H1 (cell line): ENCODE measurements around the gene PBLD. TPM values are rescaled to one million over a fixed set of nuclear protein-coding genes. Genes with fewer than 3 reads are reported as not detected.

Source experiments
- CTCF ChIA-PET: fragments of 300-600 bp; sonication (Branson Sonifier 250); formaldehyde crosslinking; loops from one replicate; lab custom pipeline; 2021; ENCODE audit not compliant: partially characterized antibody; lab: Charles Lee
- POLR2A ChIA-PET: fragments of 300-600 bp; sonication (Branson Sonifier 250); formaldehyde crosslinking; loops from one replicate; lab custom pipeline; 2021; ENCODE audit warnings: inconsistent platforms; ENCODE audit not compliant: partially characterized antibody; lab: Charles Lee
- DNase-seq, 2 experiments: peaks; one replicate each; pipeline versions ENCODE4 v3.0.0 to v3.0.0-alpha.2; 2010 to 2022; ENCODE audit warnings: low spot score in 2 of 2, low read depth in 1 of 2, mixed read lengths in 1 of 2
- FAIRE-seq: peaks from 2 replicates; lab custom pipeline; 2011; peaks lifted over from hg19 to GRCh38; lab: Jason Lieb, UNC
- H2AFZ ChIP-seq: 2 replicates; pipeline ENCODE4 v1.8.1; 2012; ENCODE audit warnings: low read length, inconsistent platforms
- H2AK5ac ChIP-seq: 2 replicates; pipeline ENCODE4 v1.6.1; 2013; ENCODE audit warnings: low read depth, low read length
- H2BK120ac ChIP-seq: replicated peaks from 2 replicates; pipeline ENCODE3; 2013; ENCODE audit warnings: low read depth, low read length, inconsistent platforms
- H2BK12ac ChIP-seq: 2 replicates; pipeline ENCODE4 v1.6.1; 2013; ENCODE audit warnings: low read depth, low read length
- H2BK15ac ChIP-seq: 2 replicates; pipeline ENCODE4 v1.6.1; 2013; ENCODE audit warnings: low read length
- H2BK20ac ChIP-seq: 2 replicates; pipeline ENCODE4 v1.6.1; 2013; ENCODE audit warnings: low read length
- H2BK5ac ChIP-seq: 2 replicates; pipeline ENCODE4 v1.6.1; 2013; ENCODE audit warnings: low read depth, low read length
- H3K14ac ChIP-seq: 2 replicates; pipeline ENCODE4 v1.6.1; 2013; ENCODE audit warnings: inconsistent platforms; ENCODE audit not compliant: insufficient read length
- H3K18ac ChIP-seq: 2 replicates; pipeline ENCODE4 v1.6.1; 2013; ENCODE audit warnings: low read length; ENCODE audit errors: extremely low read depth
- H3K23ac ChIP-seq: 2 replicates; pipeline ENCODE4 v1.6.1; 2013; ENCODE audit warnings: inconsistent platforms; ENCODE audit not compliant: insufficient read length
- H3K23me2 ChIP-seq: 2 replicates; pipeline ENCODE4 v1.6.1; 2013; ENCODE audit warnings: low read depth, low read length
- H3K27ac ChIP-seq: 2 replicates; pipeline ENCODE4 v1.6.1; 2011; ENCODE audit warnings: low read depth, low read length, inconsistent platforms
- H3K27me3 ChIP-seq, 4 experiments: replicated peaks in 1 of 4; 1 replicate in 1 of 4; 2 replicates in 3 of 4; pipeline versions ENCODE4 v1.6.1 to v1.8.1; 2011 to 2013; ENCODE audit warnings: low read length in 3 of 4, mild to moderate bottlenecking in 3 of 4, inconsistent platforms in 2 of 4, mixed read lengths in 2 of 4, moderate library complexity in 1 of 4; ENCODE audit not compliant: control insufficient read depth in 3 of 4, insufficient read depth in 3 of 4; ENCODE audit errors: extremely low read depth in 1 of 4
- H3K36me3 ChIP-seq, 4 experiments: 2 replicates each; pipeline versions ENCODE4 v1.6.1 to v1.8.1; 2011 to 2013; ENCODE audit warnings: mild to moderate bottlenecking in 4 of 4, low read length in 3 of 4, moderate library complexity in 2 of 4, control low read depth in 1 of 4, inconsistent platforms in 1 of 4; ENCODE audit not compliant: insufficient read depth in 4 of 4, control insufficient read depth in 2 of 4
- H3K4ac ChIP-seq: replicated peaks from 2 replicates; pipeline ENCODE3; 2013; ENCODE audit warnings: low read length, low read depth, mixed read lengths, inconsistent platforms; ENCODE audit not compliant: insufficient read length
- H3K4me1 ChIP-seq, 4 experiments: replicated peaks in 1 of 4; 1 replicate in 1 of 4; 2 replicates in 3 of 4; pipeline versions ENCODE4 v1.6.1 to v1.8.1; 2011 to 2013; ENCODE audit warnings: low read length in 3 of 4, inconsistent platforms in 2 of 4, mixed read lengths in 1 of 4; ENCODE audit not compliant: insufficient read depth in 4 of 4, control insufficient read depth in 3 of 4
- H3K4me2 ChIP-seq, 2 experiments: 2 replicates each; pipeline versions ENCODE4 v1.6.1 to v1.8.1; 2011 to 2013; ENCODE audit warnings: low read depth in 2 of 2, low read length in 2 of 2, control low read depth in 1 of 2, inconsistent platforms in 1 of 2, mild to moderate bottlenecking in 1 of 2; ENCODE audit not compliant: insufficient read depth in 1 of 2
- H3K4me3 ChIP-seq, 4 experiments: fragments of 200-600, 300-600 bp in 1 of 4; sonication (generic), shearing (Covaris generic), sonication (Bioruptor Twin) in 1 of 4; 2 replicates each; pipeline versions ENCODE4 v1.5.1 to v1.8.1; 2011 to 2016; ENCODE audit warnings: low read length in 4 of 4, low read depth in 3 of 4, control low read depth in 2 of 4, inconsistent platforms in 2 of 4, mild to moderate bottlenecking in 2 of 4, mixed read lengths in 1 of 4, moderate library complexity in 1 of 4; ENCODE audit not compliant: insufficient read depth in 2 of 4; ENCODE audit errors: extremely low read depth in 1 of 4
- H3K56ac ChIP-seq: replicated peaks from 2 replicates; pipeline ENCODE3; 2013; ENCODE audit warnings: low read depth, mild to moderate bottlenecking, mixed read lengths, low read length, inconsistent platforms; ENCODE audit not compliant: insufficient read length
- H3K79me1 ChIP-seq: 2 replicates; pipeline ENCODE4 v1.6.1; 2013; ENCODE audit warnings: low read depth, low read length, control low read depth
- H3K79me2 ChIP-seq, 2 experiments: 2 replicates each; pipeline versions ENCODE4 v1.6.1 to v1.8.1; 2012 to 2013; ENCODE audit warnings: low read length in 2 of 2, mild to moderate bottlenecking in 2 of 2, inconsistent platforms in 1 of 2; ENCODE audit not compliant: insufficient read depth in 2 of 2, control insufficient read depth in 1 of 2
- H3K9ac ChIP-seq, 4 experiments: replicated peaks in 1 of 4; 1 replicate in 1 of 4; 2 replicates in 3 of 4; pipeline versions ENCODE4 v1.6.1 to v1.8.1; 2011 to 2013; ENCODE audit warnings: low read depth in 3 of 4, low read length in 3 of 4, control low read depth in 2 of 4, mild to moderate bottlenecking in 2 of 4, moderate library complexity in 2 of 4, inconsistent platforms in 1 of 4; ENCODE audit errors: extremely low read depth in 1 of 4
- H3K9me3 ChIP-seq, 2 experiments: 2 replicates each; pipeline versions ENCODE4 v1.6.1 to v1.8.1; 2012 to 2013; ENCODE audit warnings: mild to moderate bottlenecking in 2 of 2, moderate library complexity in 2 of 2, control low read depth in 1 of 2, inconsistent platforms in 1 of 2, low read depth in 1 of 2, low read length in 1 of 2, mixed read lengths in 1 of 2; ENCODE audit not compliant: insufficient read depth in 2 of 2
- H4K20me1 ChIP-seq, 2 experiments: replicated peaks in 1 of 2; 2 replicates each; pipeline versions ENCODE3 to v1.8.1; 2011 to 2013; ENCODE audit warnings: inconsistent platforms in 2 of 2, low read length in 2 of 2, mild to moderate bottlenecking in 1 of 2; ENCODE audit not compliant: insufficient read depth in 2 of 2, control insufficient read depth in 1 of 2
- H4K5ac ChIP-seq: 2 replicates; pipeline ENCODE4 v1.6.1; 2013; ENCODE audit warnings: low read length, low read depth, mixed read lengths, inconsistent platforms; ENCODE audit not compliant: insufficient read length
- H4K8ac ChIP-seq: 2 replicates; pipeline ENCODE4 v1.8.0; 2013; ENCODE audit warnings: mild to moderate bottlenecking, moderate library complexity, low read length, inconsistent platforms; ENCODE audit not compliant: insufficient read depth; ENCODE audit errors: extremely low read depth
- H4K91ac ChIP-seq: replicated peaks from 2 replicates; pipeline ENCODE3; 2013; ENCODE audit warnings: low read length, mixed read lengths, inconsistent platforms; ENCODE audit not compliant: insufficient read length
- CHD2 ChIP-seq: IDR thresholded peaks from 2 replicates; pipeline ENCODE4 v1.6.1; 2012; ENCODE audit warnings: low read length, improper control_type of control experiment
- CREB1 ChIP-seq: IDR thresholded peaks from 2 replicates; pipeline ENCODE4 v1.6.1; 2012; ENCODE audit warnings: inconsistent platforms
- EZH2 ChIP-seq: fragments of 200-600 bp; sonication (generic); IDR thresholded peaks from 2 replicates; pipeline ENCODE4 v1.7.1; 2012; ENCODE audit warnings: low read depth, mild to moderate bottlenecking, moderate library complexity, low read length, inconsistent platforms; ENCODE audit not compliant: severe bottlenecking
- GABPA ChIP-seq: IDR thresholded peaks from 2 replicates; pipeline ENCODE4 v1.6.1; 2011; ENCODE audit warnings: mild to moderate bottlenecking, low read length, moderate library complexity, borderline replicate concordance; ENCODE audit not compliant: insufficient read depth
- GTF2F1 ChIP-seq: IDR thresholded peaks from 2 replicates; pipeline ENCODE4 v1.6.1; 2012; ENCODE audit warnings: low read depth, low read length, improper control_type of control experiment, borderline replicate concordance
- JUN ChIP-seq: IDR thresholded peaks from 2 replicates; pipeline ENCODE4 v1.6.1; 2011; ENCODE audit warnings: low read depth, mild to moderate bottlenecking, improper control_type of control experiment, low read length
- MAFK ChIP-seq: IDR thresholded peaks from 2 replicates; pipeline ENCODE4 v1.6.1; 2012; ENCODE audit warnings: low read depth, mild to moderate bottlenecking, improper control_type of control experiment, low read length
- NANOG ChIP-seq: IDR thresholded peaks from 2 replicates; pipeline ENCODE4 v1.6.1; 2011; ENCODE audit warnings: low read length, low read depth, mild to moderate bottlenecking, inconsistent platforms; ENCODE audit not compliant: insufficient read depth, poor library complexity, severe bottlenecking
- RFX5 ChIP-seq: IDR thresholded peaks from 2 replicates; pipeline ENCODE4 v1.6.1; 2011; ENCODE audit warnings: low read depth, low read length, improper control_type of control experiment, borderline replicate concordance
- RXRA ChIP-seq: IDR thresholded peaks from 2 replicates; pipeline ENCODE4 v1.6.1; 2011; ENCODE audit warnings: low read depth, mild to moderate bottlenecking, low read length, moderate library complexity; ENCODE audit not compliant: insufficient read depth
- SP1 ChIP-seq: IDR thresholded peaks from 2 replicates; pipeline ENCODE4 v1.6.1; 2011; ENCODE audit warnings: low read depth, low read length
- polyA plus RNA-seq, 7 experiments: library from polyadenylated mRNA; depleted of rRNA in 3 of 7; stranded (reverse) in 5 of 7; unstranded in 2 of 7; fragments of >200 nt in 5 of 7; fragments of 200-250 nt in 2 of 7; gene quantifications; 1 replicate in 5 of 7; 2 replicates in 1 of 7; 4 replicates in 1 of 7; pipeline versions ENCODE4 v1.2.1 to v1.2.3, GENCODE V29; 2011 to 2013; ENCODE audit warnings: missing spikeins in 2 of 7, mixed read lengths in 2 of 7
- total RNA-seq: library from RNA; stranded (reverse); fragmentation: NEBNext Ultra II Directional; extraction: Animal tissue kit (Norgen Biotek cat#: 25700); gene quantifications from 2 replicates; pipeline ENCODE4 v1.2.1, GENCODE V29; 2021
- TF ChIP-seq, protein P1 (sequence below): IDR thresholded peaks from 2 replicates; pipeline ENCODE4 v1.6.1; 2012; ENCODE audit warnings: low read length, inconsistent platforms
- TF ChIP-seq, protein P2 (sequence below): IDR thresholded peaks from 2 replicates; pipeline ENCODE4 v1.6.1; 2011; ENCODE audit warnings: low read depth, mild to moderate bottlenecking, low read length; ENCODE audit not compliant: insufficient read depth

Gene PBLD
- total and polyA plus RNA-seq, 2 of the 8 experiments (the other 6 are each of a cell fraction or from before 2014, with no cell fraction given), result 0.56 to 2.0 TPM

DNA sequence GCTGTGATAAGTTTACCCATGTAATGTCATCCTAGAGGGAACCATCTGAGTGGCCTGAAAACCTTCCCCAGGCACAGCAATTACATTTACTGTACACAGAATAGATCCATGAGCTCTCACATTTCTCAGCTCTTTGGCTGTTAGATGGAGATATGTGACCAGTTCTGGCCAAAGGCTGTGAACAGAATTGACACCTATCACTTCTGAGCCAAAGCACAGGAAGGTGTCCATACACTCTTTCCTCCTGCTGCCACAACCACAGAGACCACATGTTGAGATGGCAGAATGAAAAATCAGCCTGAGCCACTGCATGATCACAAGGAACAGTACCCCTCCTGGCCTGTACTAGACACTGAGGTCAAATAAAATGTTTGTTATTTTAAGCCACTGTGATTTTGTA, 56.5 kb downstream of the PBLD start:
- Histone ChIP-seq H2AFZ (no peak overlapping the region), H3K9ac (no peak overlapping the region), H4K8ac (no peak overlapping the region), H3K4ac (no peak overlapping the region), H3K4me3 (no peak overlapping the region), H3K27ac (no peak overlapping the region), H3K79me2 (no peaks in the 10 kb centered on the region), H2BK12ac (no peak overlapping the region), H2BK120ac (no peak overlapping the region), H2AK5ac (no peak overlapping the region), H4K5ac (no peak overlapping the region), H4K91ac (no peak overlapping the region), H3K36me3 (no peaks in the 10 kb centered on the region; a peak in 2 of 8 replicates), H3K18ac (no peak overlapping the region), H3K9me3 (peaks cover 14 to 25% of the 10 kb centered on the region in 2 experiments; a peak in 3 of 4 replicates), H2BK20ac (no peak overlapping the region), H3K14ac (no peak overlapping the region), H3K23me2 (no peaks in the 10 kb centered on the region), H3K79me1 (no peaks in the 10 kb centered on the region), H2BK15ac (no peak overlapping the region), H3K23ac (no peak overlapping the region), H3K4me2 (no peak overlapping the region), H3K56ac (no peak overlapping the region), H2BK5ac (no peak overlapping the region), H3K4me1 (peaks cover 0 to 2% (median 0%) of the 10 kb centered on the region in 4 experiments; a peak in 1 of 7 replicates), H4K20me1 (no peaks in the 10 kb centered on the region), H3K27me3 (0 out of 7 replicates have a peak, but pooled peaks cover 0 to 4% (median 0%) of the 10 kb centered on the region in 4 experiments)
- DNase-seq (no peak), FAIRE-seq (no peak)
- ChIA-PET CTCF (interaction anchor here (1.3 kb wide), 1 partner anchor 21 kb away, joined by 3 read pairs; no protein-coding TSS in a partner anchor), POLR2A (no interaction called here)
- no peak for TF ChIP-seq NANOG
- no peak for TF ChIP-seq SP1
- no peak for TF ChIP-seq RFX5
- no peak for TF ChIP-seq EZH2
- TF ChIP-seq GTF2F1, result no peak
- TF ChIP-seq CREB1, result no peak
- TF ChIP-seq GABPA, result no peak
- no peak for TF ChIP-seq JUN
- TF ChIP-seq MAFK, result no peak
- TF ChIP-seq, protein P1, sequence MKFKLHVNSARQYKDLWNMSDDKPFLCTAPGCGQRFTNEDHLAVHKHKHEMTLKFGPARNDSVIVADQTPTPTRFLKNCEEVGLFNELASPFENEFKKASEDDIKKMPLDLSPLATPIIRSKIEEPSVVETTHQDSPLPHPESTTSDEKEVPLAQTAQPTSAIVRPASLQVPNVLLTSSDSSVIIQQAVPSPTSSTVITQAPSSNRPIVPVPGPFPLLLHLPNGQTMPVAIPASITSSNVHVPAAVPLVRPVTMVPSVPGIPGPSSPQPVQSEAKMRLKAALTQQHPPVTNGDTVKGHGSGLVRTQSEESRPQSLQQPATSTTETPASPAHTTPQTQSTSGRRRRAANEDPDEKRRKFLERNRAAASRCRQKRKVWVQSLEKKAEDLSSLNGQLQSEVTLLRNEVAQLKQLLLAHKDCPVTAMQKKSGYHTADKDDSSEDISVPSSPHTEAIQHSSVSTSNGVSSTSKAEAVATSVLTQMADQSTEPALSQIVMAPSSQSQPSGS, result no peak
- TF ChIP-seq, protein P2, sequence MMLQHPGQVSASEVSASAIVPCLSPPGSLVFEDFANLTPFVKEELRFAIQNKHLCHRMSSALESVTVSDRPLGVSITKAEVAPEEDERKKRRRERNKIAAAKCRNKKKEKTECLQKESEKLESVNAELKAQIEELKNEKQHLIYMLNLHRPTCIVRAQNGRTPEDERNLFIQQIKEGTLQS, result no peak
- no peak for TF ChIP-seq CHD2
- no peak for TF ChIP-seq RXRA
